K562 (cell line): ENCODE data around the gene TMC6.

Source experiments
- ATF2 ChIP-seq: sonication (generic); formaldehyde crosslinking; IDR thresholded peaks from 2 replicates; pipeline ENCODE4 v1.8.1; 2022; ENCODE audit warnings: missing genetic modification reagents
- CHD1 ChIP-seq: fragments of 200-600 bp; sonication (generic); IDR thresholded peaks from one replicate; pipeline ENCODE4 v1.6.1; 2012; ENCODE audit warnings: mild to moderate bottlenecking, moderate library complexity, low read length, inconsistent platforms
- CTCF ChIP-seq, 3 experiments: IDR thresholded peaks in 2 of 3; conservative IDR thresholded peaks in 1 of 3; 2 replicates each; pipeline ENCODE4 v1.5.1; 2011 to 2012; ENCODE audit warnings: low read length in 3 of 3, mild to moderate bottlenecking in 3 of 3, control low read depth in 2 of 3, improper control_type of control experiment in 1 of 3, inconsistent platforms in 1 of 3, low read depth in 1 of 3, mixed read lengths in 1 of 3, moderate library complexity in 1 of 3; ENCODE audit not compliant: insufficient read depth in 2 of 3
- ELF1 ChIP-seq: fragments of 200-800 bp; sonication (Bioruptor generic); IDR thresholded peaks from 2 replicates; pipeline ENCODE4 v1.6.1; 2016; ENCODE audit warnings: missing genetic modification characterization, missing compliant biosample characterization
- MYC ChIP-seq, 2 experiments: fragments of 250-450 bp in 1 of 2; sonication (Bioruptor Pico) in 1 of 2; IDR thresholded peaks; 2 replicates each; pipeline versions ENCODE4 v1.5.1 to v1.6.1; 2012 to 2021; ENCODE audit warnings: low read depth in 2 of 2, borderline replicate concordance in 1 of 2, improper control_type of control experiment in 1 of 2, low read length in 1 of 2, mild to moderate bottlenecking in 1 of 2, moderate library complexity in 1 of 2
- REST ChIP-seq, 2 experiments: fragments of 450-650 bp; formaldehyde crosslinking in 1 of 2; IDR thresholded peaks; 2 replicates each; pipeline versions ENCODE4 v1.4.0 to v1.6.1; 2014 to 2020; ENCODE audit warnings: mild to moderate bottlenecking in 2 of 2, borderline replicate concordance in 1 of 2, low read depth in 1 of 2
- ZBTB11 ChIP-seq, 3 experiments: fragments of 200-800 bp in 1 of 3; fragments of 250-450 bp in 1 of 3; fragments of 450-650 bp in 1 of 3; sonication (Bioruptor Pico) in 1 of 3; sonication (Bioruptor generic) in 1 of 3; formaldehyde crosslinking in 1 of 3; IDR thresholded peaks; 2 replicates each; pipeline versions ENCODE4 v1.6.1 to v1.8.0; 2016 to 2022; ENCODE audit warnings: mild to moderate bottlenecking in 2 of 3, missing genetic modification characterization in 2 of 3, missing compliant biosample characterization in 1 of 3, moderate library complexity in 1 of 3

GRCh38 chr17:78122931-78123249 is 5.7 kb downstream of the TMC6 start:
- TF ChIP-seq ZBTB11 (CRISPR knock-in tag; IDR thresholded peaks at IDR 0.05) = no peak
- no peak for TF ChIP-seq ATF2 (CRISPR knock-in tag)
- no peak for TF ChIP-seq CTCF (IDR thresholded peaks at IDR 0.05 in 2 of 3, conservative IDR thresholded peaks at IDR 0.05 in 1 of 3; ENCODE audit: insufficient read depth in 2 of 3, low read depth in 1 of 3, low read length in 3 of 3)
- no peak for TF ChIP-seq MYC (IDR thresholded peaks at IDR 0.05; ENCODE audit: low read depth, low read length)
- no peak for TF ChIP-seq MYC (CRISPR knock-in tag; IDR thresholded peaks at IDR 0.05; ENCODE audit: borderline replicate concordance, low read depth)
- TF ChIP-seq CHD1 = no peak
- TF ChIP-seq REST (IDR thresholded peaks at IDR 0.05; ENCODE audit: borderline replicate concordance) = no peak
- no peak for TF ChIP-seq REST (CRISPR knock-in tag; IDR thresholded peaks at IDR 0.05; ENCODE audit: low read depth)
- TF ChIP-seq ELF1 (tag) = no peak
